GM12801 (cell line): ENCODE results near the gene AKAP9.

Experiments used
- CTCF ChIP-seq: IDR thresholded peaks from one replicate; pipeline ENCODE4 v1.5.1; 2011; ENCODE audit warnings: control low read depth; ENCODE audit not compliant: insufficient read length; ENCODE audit errors: extremely low read depth

Gene AKAP9

GRCh38 chr7:92025260-92025659 lies 84.6 kb downstream of the AKAP9 start:
- no peak for TF ChIP-seq CTCF

- TF ChIP-seq CTCF, result no peak
Measured at GRCh38 chr7:92028226-92028625, 87.6 kb downstream of the AKAP9 start.

- no peak for TF ChIP-seq CTCF
Measured at GRCh38 chr7:92028686-92029085, 88.0 kb downstream of the AKAP9 start.

- TF ChIP-seq CTCF, result no peak
Measured at GRCh38 chr7:92034116-92034515, 93.5 kb downstream of the AKAP9 start.

GRCh38 chr7:92035576-92035975 lies 94.9 kb downstream of the AKAP9 start:
- no peak for TF ChIP-seq CTCF

GRCh38 chr7:92039900-92040299 lies 99.2 kb downstream of the AKAP9 start:
- no peak for TF ChIP-seq CTCF

GRCh38 chr7:92042056-92042737 lies 101.5 kb downstream of the AKAP9 start:
- TF ChIP-seq CTCF, result no peak
